NCI-H2107 (cell line): Measurements from ENCODE around the gene INO80.

Source experiments
- DNase-seq: peaks from one replicate; lab custom pipeline; 2025; lab: John Stamatoyannopoulos, UW

The INO80 gene

GRCh38 chr15:41001524-41002214 is 114.4 kb downstream of the INO80 start:
- DNase-seq, result no peak

DNA sequence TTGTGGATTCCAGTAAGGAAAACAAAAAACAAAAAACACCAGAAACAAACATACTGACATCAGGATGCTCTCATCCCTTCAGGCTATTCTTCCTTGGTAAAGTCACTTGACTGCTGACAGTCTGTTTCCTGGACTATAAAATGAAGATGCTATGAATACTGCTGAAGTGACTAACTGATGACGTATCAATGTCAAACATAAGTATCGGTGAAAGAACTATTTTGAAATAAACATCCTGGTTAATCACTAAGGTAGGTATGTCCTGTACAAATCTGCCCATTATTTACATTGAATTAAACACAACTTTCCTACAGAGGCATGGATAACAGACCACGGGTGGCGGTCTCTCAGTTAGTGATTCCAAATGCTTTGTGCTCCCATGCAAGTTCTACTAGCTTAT is 116.9 kb downstream of the INO80 start:
- no peak for DNase-seq

DNA sequence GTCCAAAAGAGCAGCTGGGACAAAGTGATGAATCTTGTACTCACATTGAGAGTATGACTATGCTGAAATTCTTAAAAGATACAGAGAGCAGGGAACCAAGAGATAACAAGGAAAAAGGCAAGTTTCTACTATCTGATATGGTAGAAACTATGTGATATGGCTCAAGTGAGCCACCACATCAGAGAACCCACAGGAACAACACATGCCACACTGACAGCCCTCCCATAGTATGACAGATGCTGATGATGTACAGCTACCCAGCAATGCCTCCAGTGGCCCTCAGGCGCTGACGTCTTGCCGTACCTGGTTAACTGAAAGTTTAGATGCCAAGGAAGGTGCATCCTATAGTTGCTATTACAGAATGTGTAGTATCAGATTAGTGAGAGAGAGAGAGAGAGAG is 120.4 kb downstream of the INO80 start:
- no peak for DNase-seq

DNA sequence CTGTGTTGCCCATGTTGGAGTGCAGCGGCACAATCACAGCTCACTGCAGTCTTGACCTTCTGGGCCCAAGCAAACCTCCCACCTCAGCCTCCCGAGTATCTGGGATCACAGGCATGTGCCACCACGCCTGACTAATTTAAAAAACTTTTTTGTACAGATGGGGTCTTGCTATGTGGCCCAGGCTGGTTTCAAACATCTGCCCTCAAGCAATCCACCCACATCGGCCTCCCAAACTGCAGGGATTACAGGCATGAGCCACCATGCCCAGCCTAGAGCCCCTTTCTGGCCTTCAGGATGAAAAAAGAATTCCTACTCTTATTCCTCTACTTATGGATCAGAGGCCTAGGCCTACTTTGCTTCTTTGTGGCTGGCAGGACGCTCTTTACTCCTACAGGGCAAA is 123.3 kb downstream of the INO80 start:
- DNase-seq, result no peak

DNA sequence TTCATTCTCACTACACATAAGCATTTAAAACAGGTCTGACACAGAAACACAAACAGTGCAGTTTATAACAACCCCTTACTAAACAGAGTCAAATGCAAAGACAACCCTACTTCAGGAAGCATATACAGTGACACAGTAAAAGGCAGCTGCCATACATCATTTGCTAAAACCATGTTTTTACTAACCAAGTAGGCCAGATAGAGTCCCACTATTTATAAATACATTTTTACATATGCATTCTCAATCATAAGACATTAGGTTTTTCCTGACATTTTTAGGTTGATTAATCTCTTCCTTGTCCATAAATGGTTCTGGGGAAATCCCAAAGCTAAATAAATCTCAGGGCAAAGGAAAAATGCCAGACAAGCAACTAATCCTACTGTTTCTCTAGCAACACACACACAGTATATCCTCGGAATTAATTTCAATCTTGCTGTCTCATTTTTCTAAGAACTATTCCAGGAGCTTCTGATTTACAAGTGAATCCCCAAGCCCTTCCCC is 123.8 kb downstream of the INO80 start:
- DNase-seq, result no peak

- DNase-seq, result no peak
These were observed 124.7 kb downstream of the INO80 start for GRCh38 chr15:40991355-40991754.

DNA sequence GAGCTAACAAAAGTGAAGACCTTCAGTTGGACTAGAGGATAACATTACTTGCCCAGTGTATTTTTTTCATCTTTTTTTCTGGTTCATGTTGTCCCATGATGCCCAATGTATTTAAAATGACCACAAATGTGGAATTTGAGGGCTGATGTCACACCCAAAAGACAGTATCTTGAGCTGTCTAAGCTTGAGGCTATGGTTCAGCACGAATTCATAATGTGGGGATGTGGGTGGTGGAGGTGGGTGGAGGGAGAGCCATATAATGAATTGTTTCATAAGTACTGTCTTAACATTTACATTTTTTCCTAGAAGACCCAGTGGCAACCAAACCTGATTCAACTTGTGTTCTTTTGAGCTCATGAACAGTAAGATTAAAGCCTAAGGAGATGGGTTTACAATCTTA is 125.3 kb downstream of the INO80 start:
- DNase-seq, result no peak

DNA sequence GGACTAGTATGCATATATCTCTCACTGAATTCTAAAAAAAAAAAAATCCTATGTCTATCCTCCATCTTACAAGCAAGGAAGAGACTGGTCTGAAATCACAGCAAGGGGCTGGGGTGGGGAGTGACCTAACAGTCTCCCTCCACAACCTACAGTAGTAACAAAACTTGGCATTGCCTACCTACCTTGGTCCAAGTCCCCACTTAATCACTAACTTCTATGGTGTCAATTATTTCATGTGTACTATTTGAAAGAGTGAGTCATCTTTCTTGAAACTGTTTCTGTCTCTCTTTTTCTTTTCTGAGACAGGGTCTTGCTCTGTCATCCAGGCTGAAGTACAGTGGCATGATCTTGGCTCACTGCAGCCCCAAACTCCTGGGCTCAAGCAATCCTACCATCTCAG is 126.0 kb downstream of the INO80 start:
- DNase-seq, result no peak

GRCh38 chr15:40988156-40988555 is 127.9 kb downstream of the INO80 start:
- no peak for DNase-seq

- no peak for DNase-seq
These were observed 129.3 kb downstream of the INO80 start for GRCh38 chr15:40986820-40987219.

DNA sequence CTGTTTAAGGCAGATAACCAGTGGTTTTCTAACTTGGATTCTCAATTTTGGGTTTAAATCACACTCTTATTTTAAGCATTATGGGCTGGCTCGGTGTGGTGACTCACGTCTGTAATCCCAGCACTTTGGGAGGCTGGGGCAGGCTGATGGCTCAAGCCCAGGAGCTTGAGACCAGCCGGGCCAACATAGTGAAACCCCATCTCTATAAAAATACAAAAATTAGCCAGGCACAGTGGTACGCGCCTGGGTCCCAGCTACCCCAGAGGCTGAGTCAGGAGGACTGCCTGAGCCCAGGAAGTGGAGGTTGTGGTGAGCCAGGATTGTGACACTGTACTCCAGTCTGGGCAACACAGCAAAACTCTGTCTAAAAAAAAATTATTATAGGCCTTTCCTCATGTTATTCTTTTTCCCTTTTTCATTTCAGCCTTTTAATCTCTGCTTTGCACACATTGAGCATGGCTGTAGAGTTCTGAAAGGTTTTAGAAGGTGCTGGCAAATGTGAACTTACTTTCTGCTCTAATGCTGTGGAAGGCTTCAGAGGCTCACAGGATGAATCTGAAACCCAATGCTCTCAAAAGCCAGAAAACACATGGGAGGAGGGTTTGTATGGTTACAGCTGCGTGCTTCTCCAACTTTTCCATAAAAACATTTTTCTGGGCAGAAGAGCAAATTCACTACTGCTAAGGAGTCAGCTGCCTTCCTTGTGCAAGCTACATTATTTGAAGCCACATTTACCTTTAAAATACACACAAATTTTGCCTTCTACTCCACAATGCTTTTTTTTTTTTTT is 130.3 kb downstream of the INO80 start:
- DNase-seq, result no peak

DNA sequence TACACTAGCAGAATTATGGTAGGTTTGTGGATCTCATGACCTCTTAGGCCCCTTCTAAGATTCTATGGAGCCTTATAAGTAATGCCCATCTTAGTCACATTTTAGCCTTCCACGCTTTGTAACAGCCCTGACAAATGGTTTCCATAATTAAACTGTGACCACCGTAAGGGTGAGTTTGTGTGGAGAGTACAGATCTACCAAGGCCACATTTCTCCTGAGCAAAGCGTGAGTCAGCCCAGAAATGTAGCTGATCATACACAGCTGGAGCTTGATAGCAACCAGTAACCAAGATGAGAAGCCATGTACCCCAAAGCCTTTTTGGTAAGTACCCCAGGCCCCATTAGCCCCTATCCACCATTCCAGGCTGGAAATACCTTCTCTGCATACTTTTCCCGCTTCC is 131.1 kb downstream of the INO80 start:
- no peak for DNase-seq

GRCh38 chr15:40984406-40984805 is 131.7 kb downstream of the INO80 start:
- no peak for DNase-seq

DNA sequence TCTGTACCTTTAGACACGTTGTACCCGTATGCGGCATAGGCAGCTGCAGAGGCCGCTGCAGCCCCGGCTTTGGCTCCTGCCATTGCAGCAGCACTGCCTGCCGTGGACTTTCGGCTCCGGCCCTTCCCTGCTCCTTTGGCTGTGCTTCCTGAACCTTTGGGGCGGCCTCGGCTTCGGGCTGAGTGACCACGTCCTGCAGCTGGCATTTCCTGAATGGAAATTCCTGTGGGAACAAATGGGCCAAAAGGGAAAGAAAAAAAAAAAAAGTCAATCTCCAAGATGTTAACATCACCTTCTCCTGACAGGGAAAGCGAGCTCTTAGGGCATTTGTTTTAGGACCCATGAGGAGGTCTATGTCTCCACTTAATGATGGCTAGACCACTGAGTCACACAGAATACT is 133.2 kb downstream of the INO80 start:
- no peak for DNase-seq

DNA sequence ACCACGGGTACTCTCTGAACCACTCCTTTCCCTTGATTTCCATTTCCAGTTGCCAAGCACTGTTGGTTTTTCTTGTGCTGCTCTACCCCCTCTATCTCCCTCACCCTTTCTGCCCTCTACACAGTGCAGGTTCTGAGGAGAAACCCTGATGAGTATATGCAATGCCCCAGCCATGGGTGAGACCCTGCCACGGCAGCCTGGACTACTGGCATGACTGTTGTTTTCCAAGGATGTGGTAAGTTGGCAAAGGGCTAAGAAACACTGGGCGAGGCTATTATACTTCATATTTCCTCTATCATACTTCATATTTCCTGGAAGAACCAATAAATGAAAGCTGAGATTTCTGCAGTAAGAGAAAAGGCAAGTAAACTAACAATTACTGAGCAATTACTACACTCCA is 134.9 kb downstream of the INO80 start:
- no peak for DNase-seq

- no peak for DNase-seq
These were observed 137.5 kb downstream of the INO80 start for GRCh38 chr15:40978562-40978961.

DNA sequence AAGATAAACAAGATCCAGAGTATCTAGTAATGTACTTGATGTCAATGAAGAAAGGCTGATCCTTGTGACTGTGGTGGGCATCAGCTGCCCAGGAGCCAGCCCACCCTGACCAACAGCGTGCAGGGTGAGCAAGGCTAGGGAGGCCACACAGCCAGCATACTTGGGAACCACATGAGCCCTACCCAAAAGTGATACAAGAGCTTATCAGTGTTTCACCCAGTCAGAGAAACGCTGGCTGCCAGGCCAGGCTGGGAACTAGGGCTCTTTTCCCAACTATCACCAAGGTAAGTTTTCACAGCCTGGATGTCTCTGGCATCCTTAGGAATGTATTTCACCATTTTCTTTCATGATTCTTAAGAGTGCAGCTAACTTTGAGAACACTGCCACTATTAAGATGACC is 137.9 kb downstream of the INO80 start:
- DNase-seq, result no peak

DNA sequence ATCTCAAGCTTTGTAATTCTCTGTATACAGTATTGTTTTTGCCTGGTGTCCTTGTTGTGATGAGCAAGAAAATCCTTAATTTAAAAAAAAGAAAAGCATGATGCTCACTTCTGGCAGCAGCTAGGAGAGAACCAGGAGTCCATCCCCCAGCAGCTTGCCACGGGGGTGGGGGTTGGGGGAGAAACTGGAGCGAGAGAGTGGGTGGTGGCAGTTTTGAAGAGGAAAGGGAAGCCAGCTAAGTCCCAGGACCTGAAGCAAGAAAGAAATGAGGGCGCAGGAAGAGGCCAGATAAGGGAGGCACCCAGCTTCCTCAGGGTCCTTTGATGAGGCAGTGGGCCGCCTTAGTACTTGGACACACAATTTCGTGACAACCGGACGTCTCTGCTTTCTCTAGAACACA is 139.3 kb downstream of the INO80 start:
- no peak for DNase-seq

GRCh38 chr15:40974879-40975278 is 141.2 kb downstream of the INO80 start:
- DNase-seq, result no peak

DNA sequence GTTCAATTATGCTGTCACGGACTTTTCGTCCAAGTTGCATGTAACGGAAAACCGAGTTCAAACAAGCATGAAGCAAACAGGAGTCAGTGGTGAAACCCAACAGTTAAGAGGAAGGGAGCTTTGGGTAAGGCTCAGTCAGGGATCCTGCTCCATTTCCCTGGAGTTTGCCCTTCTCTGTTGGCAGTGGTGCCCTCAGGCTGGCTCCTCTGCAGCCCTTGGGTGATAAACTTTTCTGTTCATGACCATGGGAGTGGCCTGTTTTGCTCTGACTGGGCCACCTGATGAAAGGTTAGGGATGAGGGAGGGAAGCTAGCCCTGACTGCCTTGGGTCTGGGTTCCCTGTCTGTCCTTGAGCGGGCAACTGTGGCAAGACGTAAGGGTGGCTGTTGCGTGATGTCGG is 146.7 kb downstream of the INO80 start:
- DNase-seq, result no peak

DNA sequence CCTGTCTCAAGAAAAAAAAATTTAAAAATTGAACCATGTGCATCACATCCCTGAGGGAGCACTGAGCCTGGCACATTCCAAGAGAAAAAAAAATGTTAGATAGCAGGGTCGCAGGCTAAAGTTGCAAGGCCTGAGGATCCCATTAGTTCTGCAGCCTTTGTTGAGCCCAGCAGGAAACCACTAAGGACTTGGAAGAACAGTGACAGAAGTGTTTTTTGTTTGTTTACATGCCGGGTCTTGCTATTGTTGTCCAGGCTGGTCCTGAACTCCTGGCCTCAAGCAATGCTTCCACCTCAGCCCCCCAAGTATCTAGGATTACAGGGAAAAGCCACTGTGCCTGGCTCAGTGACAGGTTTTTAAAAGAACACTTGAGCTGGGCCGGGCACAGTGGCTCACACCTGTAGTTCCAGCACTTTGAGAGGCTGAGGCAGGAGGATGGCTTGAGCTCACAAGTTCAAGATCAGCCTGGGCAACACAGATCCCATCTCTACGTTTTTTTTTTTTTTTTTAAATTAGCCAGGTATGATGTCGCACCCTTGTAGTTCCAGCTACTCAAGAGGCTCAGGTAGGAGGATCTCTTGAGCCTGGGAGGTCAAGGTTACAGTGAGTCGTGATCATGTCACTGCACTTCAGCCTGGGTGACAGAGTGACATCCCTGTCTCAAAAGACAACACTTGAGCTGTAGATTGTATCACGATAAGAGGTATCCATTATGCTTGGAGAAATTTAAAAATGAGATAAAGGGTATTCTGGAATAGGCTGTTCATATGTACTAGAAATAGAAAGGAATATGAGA is 147.6 kb downstream of the INO80 start:
- no peak for DNase-seq

DNA sequence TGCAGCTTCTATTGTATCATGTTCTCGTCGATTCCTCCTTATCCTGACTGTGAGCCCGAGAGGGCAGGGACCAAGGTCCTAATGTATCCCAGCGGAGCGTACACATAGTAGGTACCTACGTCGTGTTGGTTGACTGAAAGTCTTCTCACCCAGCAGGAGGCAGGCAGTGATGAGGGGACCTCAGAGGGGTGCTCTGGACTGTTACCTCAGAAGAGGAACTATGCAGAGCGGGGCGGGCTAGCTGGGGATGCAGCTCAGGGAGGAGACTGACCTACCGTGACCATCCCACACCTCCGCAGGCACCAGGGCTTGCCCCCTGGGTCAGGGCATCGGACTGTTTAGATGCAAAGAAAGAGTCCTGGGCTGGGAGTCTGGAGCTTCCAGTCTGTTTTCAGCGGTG is 151.4 kb downstream of the INO80 start:
- DNase-seq, result no peak

DNA sequence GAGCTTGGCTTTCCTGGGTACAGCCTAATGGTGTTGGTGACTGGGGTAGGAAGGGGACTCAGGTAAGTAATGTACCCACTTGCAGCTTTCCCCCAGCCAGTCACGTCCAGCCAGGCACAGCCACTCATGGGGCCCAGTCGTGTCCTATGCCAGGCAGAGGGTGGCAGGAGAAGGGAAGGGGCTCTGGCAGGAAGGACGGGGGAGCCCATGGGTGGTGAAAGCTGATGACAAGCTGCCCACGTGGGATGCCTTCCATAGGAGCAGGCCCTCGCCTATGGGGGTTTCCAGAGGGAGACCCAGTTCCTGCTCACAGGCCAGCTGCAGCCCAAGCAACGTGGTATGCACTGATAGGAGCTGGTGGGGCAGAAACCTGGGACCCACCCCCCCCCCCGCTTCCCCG is 152.1 kb downstream of the INO80 start:
- no peak for DNase-seq
